GM12875 (cell line): ENCODE results near the gene SAMD11.
"Not testable (repeated sequence)": the region's sequence is repeated elsewhere in the genome, so short reads cannot be mapped to it uniquely, and the experiment has no call there.

Source experiments
- H3K4me3 ChIP-seq: one replicate; pipeline ENCODE4 v1.5.1; 2011; ENCODE audit warnings: low read depth, low read length, control low read depth
- CTCF ChIP-seq: IDR thresholded peaks from 2 replicates; pipeline ENCODE4 v1.5.1; 2011; ENCODE audit warnings: low read depth, mild to moderate bottlenecking, control low read depth, inconsistent platforms, low read length, moderate library complexity, borderline replicate concordance; ENCODE audit not compliant: insufficient read depth

SAMD11 gene

DNA sequence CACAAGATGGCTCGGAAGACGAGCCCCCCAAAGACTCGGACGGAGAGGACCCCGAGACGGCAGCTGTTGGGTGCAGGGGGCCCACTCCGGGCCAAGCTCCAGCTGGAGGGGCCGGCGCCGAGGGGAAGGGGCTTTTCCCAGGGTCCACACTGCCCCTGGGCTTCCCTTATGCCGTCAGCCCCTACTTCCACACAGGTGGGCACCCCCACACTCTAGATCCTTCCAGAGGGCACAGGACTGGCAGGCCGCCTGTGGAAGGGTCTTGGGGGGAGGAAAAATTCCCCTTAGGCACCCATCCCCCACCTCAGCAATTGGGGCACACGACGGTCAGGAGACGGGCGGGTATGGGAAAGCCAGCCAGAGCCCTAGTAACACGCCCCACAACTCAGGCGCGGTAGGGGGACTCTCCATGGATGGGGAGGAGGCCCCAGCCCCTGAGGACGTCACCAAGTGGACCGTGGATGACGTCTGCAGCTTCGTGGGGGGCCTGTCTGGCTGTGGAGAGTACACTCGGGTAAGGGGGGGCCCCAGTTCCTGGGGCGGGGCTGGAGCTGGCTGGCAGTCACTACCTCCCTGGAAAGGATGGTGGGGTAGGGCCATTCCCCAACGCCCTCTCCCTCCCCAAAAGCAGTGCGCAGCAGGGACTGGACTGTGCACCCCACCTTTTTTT, 19.3 kb downstream of the SAMD11 start:
- no peak for TF ChIP-seq CTCF
- H3K4me3 ChIP-seq: no peak overlapping the region

DNA sequence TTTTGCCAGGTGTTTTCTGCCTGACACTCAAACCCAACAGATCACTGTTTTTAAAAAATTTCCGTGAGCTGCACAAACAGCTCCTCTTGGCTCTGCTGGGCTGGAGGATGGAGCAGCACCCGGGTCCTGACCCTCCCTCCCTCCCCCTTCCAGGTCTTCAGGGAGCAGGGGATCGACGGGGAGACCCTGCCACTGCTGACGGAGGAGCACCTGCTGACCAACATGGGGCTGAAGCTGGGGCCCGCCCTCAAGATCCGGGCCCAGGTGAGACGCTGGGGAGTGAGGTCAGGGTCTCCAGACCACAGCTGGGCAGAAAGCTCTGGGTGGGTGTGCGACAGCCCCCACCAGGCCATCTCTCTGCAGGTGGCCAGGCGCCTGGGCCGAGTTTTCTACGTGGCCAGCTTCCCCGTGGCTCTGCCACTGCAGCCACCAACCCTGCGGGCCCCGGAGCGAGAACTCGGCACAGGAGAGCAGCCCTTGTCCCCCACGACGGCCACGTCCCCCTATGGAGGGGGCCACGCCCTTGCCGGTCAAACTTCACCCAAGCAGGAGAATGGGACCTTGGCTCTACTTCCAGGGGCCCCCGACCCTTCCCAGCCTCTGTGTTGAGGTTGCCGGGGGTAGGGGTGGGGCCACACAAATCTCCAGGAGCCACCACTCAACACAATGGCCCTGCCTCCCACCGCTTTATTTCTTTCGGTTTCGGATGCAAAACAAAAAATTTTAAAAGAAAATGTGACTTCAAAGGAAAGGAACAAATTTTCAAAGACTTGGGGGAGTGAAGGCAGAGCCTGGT, 20.0 kb downstream of the SAMD11 start:
- TF ChIP-seq CTCF: no peak
- no peak overlapping the region for H3K4me3 ChIP-seq

DNA sequence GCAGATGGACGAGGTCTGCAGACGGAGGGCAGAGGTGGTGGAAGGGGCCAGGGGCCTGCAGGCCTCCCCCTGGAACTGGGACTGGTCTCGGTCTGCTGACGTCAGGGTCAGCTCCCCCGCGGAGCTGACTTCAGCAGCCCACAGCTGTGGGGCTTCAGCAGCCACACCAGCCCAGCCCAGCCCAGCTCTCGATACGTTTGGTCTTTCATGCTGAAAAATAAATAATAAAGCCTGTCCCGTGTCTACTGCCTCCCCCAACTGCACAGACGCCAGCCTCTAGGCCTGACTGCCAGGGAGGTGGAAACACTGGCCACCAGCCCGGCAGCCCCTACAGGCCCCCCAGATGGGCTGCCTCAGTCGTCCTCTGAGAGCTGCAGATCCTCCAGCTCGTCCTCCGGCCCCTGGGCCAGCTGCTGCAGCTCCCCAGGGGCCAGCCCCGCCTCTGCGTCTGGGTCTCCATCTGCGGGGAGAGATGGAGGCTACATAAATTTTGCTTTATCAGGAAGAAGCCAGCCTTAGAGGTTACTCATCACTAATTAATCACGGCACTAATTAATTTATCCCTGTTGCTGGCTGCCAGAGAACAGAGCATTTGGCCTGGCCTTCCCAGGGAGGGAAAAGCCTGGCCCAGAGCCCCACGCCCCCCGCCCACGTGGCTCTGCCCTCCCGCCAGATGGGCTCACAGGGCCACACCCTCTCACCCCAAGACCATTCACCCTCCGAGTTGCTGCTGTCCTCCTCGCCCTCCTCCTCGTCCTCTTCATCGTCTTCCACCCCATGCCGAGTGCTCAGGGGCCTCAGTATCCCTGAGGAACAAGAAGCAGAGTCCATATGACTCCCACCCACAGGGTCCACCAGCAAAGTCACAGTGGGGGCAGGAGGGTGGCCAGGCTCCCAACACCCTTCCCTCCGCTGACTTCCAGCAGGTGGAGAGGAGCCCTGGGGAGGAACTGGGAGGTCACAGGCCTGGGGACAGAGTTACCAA, 20.9 kb downstream of the SAMD11 start:
- no peak overlapping the region for H3K4me3 ChIP-seq
- TF ChIP-seq CTCF: no peak

DNA sequence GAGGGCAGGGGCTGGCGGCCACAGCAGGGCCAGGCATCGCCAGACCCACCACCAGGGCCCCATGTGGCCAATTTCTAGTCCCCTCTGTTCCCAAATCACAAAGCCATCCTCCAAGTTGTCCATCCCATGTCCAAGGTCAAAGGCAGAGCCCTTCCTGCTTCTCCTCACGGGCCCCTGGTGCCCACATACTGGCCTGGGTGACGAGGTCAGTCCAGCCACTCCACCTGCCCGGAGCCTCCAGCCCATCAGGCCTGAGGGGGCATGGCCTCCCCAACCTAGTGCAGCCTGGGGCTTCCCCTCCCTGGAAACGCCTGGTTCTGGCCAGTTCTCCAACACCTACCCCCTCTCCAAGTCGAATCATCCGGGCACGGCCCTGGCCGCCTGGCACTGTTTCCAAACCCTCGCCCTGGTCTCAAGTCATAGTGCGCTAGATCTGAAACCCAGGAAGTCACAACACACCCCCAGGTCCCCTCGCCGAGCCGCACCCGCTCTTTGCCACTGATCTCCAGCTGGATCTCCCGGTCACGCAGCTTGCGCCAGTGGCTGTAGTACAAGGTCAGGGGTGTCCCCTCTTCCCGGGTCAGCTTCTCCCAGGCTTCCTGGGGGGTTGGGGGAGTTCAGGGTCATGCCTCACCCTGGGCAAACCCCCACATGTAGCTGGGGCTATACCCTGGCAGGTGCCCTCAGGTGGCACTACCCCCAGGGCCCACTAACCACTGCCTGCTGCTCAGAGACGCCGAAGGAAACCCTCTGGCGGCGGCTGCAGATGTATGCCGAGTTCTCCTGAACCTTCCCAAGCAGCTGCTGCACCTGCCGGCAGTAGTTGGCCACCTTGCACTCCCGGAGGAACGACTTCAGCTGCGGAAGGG, 22.2 kb downstream of the SAMD11 start:
- no peak overlapping the region for H3K4me3 ChIP-seq
- TF ChIP-seq CTCF: no peak

- not testable (repeated sequence) for H3K4me3 ChIP-seq
These were observed 23.1 kb downstream of the SAMD11 start for GRCh38 chr1:946811-947210.

DNA sequence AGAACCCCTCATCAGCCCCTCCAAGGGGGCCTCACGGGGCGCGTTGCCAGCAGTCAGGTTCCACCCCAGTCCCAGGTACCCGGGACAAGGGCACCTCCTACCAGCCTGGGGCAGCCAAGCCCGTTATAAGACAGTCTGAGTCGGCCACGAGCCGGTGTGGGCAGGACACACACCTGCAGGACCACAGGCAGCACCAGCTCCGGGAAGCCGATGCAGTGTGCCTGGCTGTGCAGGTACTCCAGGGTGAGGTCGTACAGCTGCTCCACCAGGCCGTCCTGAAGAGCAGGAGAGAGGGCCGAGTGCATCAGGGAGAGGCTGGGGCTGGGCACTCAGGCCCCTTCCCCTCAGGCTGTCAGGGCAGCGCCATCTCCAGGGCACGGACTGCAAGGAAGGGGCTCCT, 24.2 kb downstream of the SAMD11 start:
- H3K4me3 ChIP-seq: no peak overlapping the region
- TF ChIP-seq CTCF: no peak
